Neural progenitor cell (in vitro differentiated cells): ENCODE data around the gene HSPG2.

Source experiments
- CTCF ChIP-seq: fragments of 200-600 bp; sonication (generic); IDR thresholded peaks from 2 replicates; pipeline ENCODE4 v1.5.1; 2017; ENCODE audit warnings: antibody characterized with exemption, mild to moderate bottlenecking
- EZH2 ChIP-seq: fragments of 200-600 bp; sonication (generic); IDR thresholded peaks from 2 replicates; pipeline ENCODE4 v1.6.1; 2017; ENCODE audit warnings: antibody characterized with exemption, mild to moderate bottlenecking, moderate library complexity
- EZH2phosphoT487 ChIP-seq: fragments of 200-600 bp; sonication (generic); IDR thresholded peaks from 2 replicates; pipeline ENCODE4 v1.6.1; 2017; ENCODE audit warnings: antibody characterized with exemption

GRCh38 chr1:21839337-21840037 is 97.6 kb downstream of the HSPG2 start:
- TF ChIP-seq CTCF (no peak), EZH2phosphoT487 (no peak), EZH2 (no peak)
